ENCODE measurements around the gene SART3. TPM values are rescaled to one million over a fixed set of nuclear protein-coding genes. Genes with fewer than 3 reads are reported as not detected.

SART3 gene
- total and polyA plus RNA-seq, 9 donors, result 27.9 to 55.3 (median 46.8) TPM

DNA sequence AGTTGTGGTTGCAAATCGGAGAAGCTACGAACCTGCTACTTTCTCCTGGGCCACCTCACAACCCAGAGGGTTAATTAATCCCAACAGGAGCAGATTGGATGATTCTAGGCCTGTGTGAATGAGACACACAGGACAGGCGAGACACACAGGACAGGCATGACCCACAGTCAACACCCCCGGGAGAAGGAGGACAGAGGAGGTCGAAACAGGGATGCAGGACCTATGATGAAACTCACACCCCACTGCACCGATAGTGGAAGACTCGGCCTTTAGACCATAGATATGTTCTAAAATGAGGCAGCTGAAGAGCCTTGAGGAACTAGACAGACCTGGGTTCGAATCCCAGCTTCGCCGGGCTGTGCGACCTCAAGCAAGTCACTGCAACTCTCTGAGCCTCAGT is 25.3 kb upstream of the SART3 start:
- DNase-seq, result no peak

GRCh38 chr12:108585864-108586263 is 24.9 kb upstream of the SART3 start:
- intact Hi-C loops (cut with DNase I), result no loop called here
- no peaks in the 10 kb centered on the region for H3K27me3 ChIP-seq
- no peaks in the 10 kb centered on the region for H3K9me3 ChIP-seq
- H3K27ac ChIP-seq, result no peak overlapping the region
- H3K4me1 ChIP-seq (ENCODE audit: insufficient read depth), result no peaks in the 10 kb centered on the region
- H3K4me3 ChIP-seq, result no peak overlapping the region
- TF ChIP-seq, protein P1, sequence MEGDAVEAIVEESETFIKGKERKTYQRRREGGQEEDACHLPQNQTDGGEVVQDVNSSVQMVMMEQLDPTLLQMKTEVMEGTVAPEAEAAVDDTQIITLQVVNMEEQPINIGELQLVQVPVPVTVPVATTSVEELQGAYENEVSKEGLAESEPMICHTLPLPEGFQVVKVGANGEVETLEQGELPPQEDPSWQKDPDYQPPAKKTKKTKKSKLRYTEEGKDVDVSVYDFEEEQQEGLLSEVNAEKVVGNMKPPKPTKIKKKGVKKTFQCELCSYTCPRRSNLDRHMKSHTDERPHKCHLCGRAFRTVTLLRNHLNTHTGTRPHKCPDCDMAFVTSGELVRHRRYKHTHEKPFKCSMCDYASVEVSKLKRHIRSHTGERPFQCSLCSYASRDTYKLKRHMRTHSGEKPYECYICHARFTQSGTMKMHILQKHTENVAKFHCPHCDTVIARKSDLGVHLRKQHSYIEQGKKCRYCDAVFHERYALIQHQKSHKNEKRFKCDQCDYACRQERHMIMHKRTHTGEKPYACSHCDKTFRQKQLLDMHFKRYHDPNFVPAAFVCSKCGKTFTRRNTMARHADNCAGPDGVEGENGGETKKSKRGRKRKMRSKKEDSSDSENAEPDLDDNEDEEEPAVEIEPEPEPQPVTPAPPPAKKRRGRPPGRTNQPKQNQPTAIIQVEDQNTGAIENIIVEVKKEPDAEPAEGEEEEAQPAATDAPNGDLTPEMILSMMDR (IDR thresholded peaks at IDR 0.05), result no peak
- WGBS, 3 donors, result 62 to 66% (median 65%) methylated on average over 4 of the region's 4 CpGs
- H3K36me3 ChIP-seq, result no peaks in the 10 kb centered on the region
- no peak for DNase-seq

More for the DNA sequence above, 25.3 kb upstream of the SART3 start:
- no peaks in the 10 kb centered on the region for H3K4me1 ChIP-seq (ENCODE audit: insufficient read depth)
- no peak overlapping the region for H3K27ac ChIP-seq
- WGBS, 3 donors, result 92 to 96% (median 94%) methylated on average over 11 of the region's 11 CpGs
- TF ChIP-seq, protein P1 (IDR thresholded peaks at IDR 0.05), result no peak
- TF ChIP-seq POLR2A (IDR thresholded peaks at IDR 0.05) (no peak), EP300 (IDR thresholded peaks at IDR 0.05) (no peak)
- intact Hi-C loops (cut with DNase I), result no loop called here
- H3K4me3 ChIP-seq, result no peak overlapping the region
- H3K27me3 ChIP-seq, result no peaks in the 10 kb centered on the region
- H3K36me3 ChIP-seq, result no peaks in the 10 kb centered on the region
- H3K9me3 ChIP-seq, result no peaks in the 10 kb centered on the region

GRCh38 chr12:108584456-108585065 is 23.6 kb upstream of the SART3 start:
- Histone ChIP-seq H3K36me3 (no peaks in the 10 kb centered on the region), H3K27me3 (no peaks in the 10 kb centered on the region), H3K9me3 (no peaks in the 10 kb centered on the region), H3K4me3 (no peak overlapping the region), H3K4me1 (ENCODE audit: insufficient read depth) (no peaks in the 10 kb centered on the region), H3K27ac (no peak overlapping the region)
- DNase-seq, result no peak
- TF ChIP-seq, protein P1 (IDR thresholded peaks at IDR 0.05), result no peak
- TF ChIP-seq POLR2A (IDR thresholded peaks at IDR 0.05) (no peak), EP300 (IDR thresholded peaks at IDR 0.05) (no peak)
- intact Hi-C loops (cut with DNase I), result no loop called here
- 83 to 87% (median 86%) methylated on average over 3 of the region's 3 CpGs for WGBS, 3 donors

DNA sequence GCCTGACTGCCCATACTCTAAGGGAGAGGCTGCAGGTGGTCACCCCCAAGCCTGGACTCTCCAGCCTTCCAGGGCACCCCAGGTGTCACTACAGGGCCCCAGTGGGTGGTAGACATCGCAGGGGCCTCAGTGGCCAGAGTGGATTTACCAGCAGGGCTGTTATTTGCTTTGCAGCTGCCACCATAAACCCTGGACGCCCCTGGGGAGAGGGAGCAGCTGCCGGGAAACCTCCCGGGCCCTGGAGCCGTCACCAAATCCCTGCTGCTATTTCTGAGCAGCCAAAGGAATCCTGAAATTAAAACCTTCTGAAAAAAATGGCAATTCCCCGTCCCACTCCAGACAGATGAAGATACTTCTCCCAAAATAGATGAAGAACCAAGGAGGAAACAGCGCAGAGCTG is 23.0 kb upstream of the SART3 start:
- no peak overlapping the region for H3K27ac ChIP-seq

More for the DNA sequence above, 23.0 kb upstream of the SART3 start:
- WGBS, 3 donors, result 69 to 76% (median 71%) methylated on average over 7 of the region's 7 CpGs
- H3K9me3 ChIP-seq, result no peaks in the 10 kb centered on the region
- no peak overlapping the region for H3K4me3 ChIP-seq
- H3K4me1 ChIP-seq (ENCODE audit: insufficient read depth), result no peaks in the 10 kb centered on the region
- no peak for TF ChIP-seq POLR2A (IDR thresholded peaks at IDR 0.05)
- TF ChIP-seq, protein P1 (IDR thresholded peaks at IDR 0.05), result no peak
- H3K36me3 ChIP-seq, result no peaks in the 10 kb centered on the region
- intact Hi-C loops (cut with DNase I), result no loop called here
- no peaks in the 10 kb centered on the region for H3K27me3 ChIP-seq
- DNase-seq, result no peak
